GM21423 (cell line): ENCODE results near the gene USP1.

Experiments used
- ATAC-seq: cut with Tn5 transposase; IDR thresholded peaks from one replicate; pipeline ENCODE4 v1.9.1; 2021; ENCODE audit warnings: mild to moderate bottlenecking, moderate library complexity; ENCODE audit not compliant: unreplicated experiment

USP1 gene

GRCh38 chr1:62484824-62485468 lies 48.1 kb downstream of the USP1 start:
- no peak for ATAC-seq

DNA sequence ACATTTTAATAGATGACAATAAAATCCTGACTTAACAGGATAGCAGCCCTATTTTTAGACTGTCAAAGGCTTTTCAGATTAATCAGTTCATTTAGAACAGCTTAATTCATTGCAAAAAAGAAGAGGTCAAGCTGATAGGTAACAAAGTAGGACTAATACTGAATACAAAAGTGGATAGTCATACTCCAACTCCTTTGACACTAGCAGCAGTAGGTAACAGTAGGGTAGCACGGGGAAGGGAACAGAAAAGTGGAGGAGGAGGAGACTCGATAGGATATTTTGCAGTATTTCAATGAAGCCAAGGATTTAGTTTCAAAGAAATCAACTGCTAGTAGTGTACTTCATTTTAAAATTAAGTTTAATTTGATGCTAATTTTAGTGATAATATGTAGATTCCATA lies 51.1 kb downstream of the USP1 start:
- no peak for ATAC-seq

GRCh38 chr1:62492521-62492920 lies 55.7 kb downstream of the USP1 start:
- no peak for ATAC-seq

GRCh38 chr1:62493656-62494055 lies 56.8 kb downstream of the USP1 start:
- no peak for ATAC-seq

DNA sequence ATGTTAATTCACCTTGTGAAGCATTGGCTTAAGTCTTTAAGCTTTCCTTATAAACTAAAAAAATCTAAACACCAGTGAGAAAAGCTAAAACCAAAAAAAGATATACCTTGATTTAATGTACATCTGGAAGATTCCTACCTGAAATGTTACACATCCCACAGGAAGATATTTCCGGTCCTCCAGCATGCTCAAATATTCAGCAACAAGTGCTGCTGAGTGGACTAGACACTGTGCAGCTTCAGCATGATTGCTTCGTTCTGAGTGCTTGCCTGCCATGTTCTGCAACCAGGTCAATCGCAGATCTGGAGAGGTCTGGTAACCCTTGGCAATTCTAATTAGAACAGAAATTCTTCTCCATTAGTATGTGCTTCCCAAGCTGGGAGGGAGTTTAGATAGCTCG lies 57.3 kb downstream of the USP1 start:
- ATAC-seq, result no peak

- ATAC-seq, result no peak
These were observed 63.4 kb downstream of the USP1 start for GRCh38 chr1:62500210-62500609.
